ENCODE results near the gene ELP5.

GRCh38 chr17:7252176-7253043, at the start of gene ELP5:
- TF ChIP-seq ZNF175 (tag by site-specific recombination; IDR thresholded peaks at IDR 0.05) (no peak), ZNF513 (tag by site-specific recombination; IDR thresholded peaks at IDR 0.05) (peak; percentile 73), PRDM10 (tag by site-specific recombination; IDR thresholded peaks at IDR 0.05) (peak; percentile 89)
